ENCODE measurements around the gene TMEM80.

Gene TMEM80

GRCh38 chr11:746289-747157, 50.9 kb downstream of the TMEM80 start:
- no peak for DNase-seq (ENCODE audit: low spot score)

DNA sequence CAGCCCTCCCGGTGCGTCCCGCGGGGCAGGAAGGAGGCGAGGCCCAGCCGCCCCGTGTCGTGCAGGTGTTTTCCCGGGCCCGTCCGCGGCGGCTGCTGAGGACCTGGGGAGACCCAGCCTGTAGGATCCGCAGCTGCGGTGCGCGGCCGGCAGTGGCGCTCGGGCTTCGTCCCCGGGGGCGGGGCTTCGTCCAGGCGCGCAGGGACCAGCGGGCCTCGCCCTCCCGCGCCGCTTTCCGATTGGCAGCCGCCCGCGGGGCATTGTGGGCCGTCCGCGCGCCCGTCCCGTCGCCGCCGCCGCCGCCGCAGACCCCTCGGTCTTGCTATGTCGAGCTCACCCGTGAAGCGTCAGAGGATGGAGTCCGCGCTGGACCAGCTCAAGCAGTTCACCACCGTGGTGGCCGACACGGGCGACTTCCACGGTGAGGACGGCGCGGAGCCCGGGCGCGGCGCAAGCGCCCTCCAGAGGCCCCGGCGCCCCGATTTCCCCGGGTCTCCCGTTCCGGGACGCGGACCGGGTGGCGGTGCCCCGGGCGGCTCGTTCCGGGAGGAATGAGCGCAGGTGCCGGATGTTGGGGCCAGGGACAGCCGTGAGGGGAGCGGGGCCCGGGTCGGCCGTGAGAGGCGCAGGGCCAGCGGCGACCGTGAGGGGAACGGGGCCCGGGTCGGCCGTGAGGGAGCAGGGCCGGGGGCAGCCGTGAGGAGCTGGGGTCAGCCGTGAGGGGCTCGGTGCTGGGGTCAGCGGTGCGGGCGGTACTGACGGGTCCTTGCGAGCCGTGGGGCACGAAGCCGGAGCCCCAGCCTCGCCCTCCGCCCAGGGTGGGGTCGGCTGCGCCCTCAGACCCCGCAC, 51.8 kb downstream of the TMEM80 start, which contains the start of gene TALDO1:
Gene TALDO1 (plus strand): TSS at position 307 of the 849 bp plus-strand sequence. CDS start 18 bp downstream, at position 325.
- DNase-seq (ENCODE audit: low spot score), result peak; percentile 95

GRCh38 chr11:748007-748359, 52.4 kb downstream of the TMEM80 start:
- DNase-seq (ENCODE audit: low spot score), result no peak

- DNase-seq (ENCODE audit: low spot score), result no peak
Measured at GRCh38 chr11:749731-750130, 54.1 kb downstream of the TMEM80 start.
